Endometrial microvascular endothelial cells (primary cell): ENCODE measurements around the gene FAHD1. TPM values are rescaled to one million over a fixed set of nuclear protein-coding genes. Genes with fewer than 3 reads are reported as not detected.
"Not testable (repeated sequence)": the region's sequence is repeated elsewhere in the genome, so short reads cannot be mapped to it uniquely, and the experiment has no call there.

ENCODE experiments used
- in situ Hi-C: cut with HindIII; loops from 2 replicates; pipeline ENCODE4 v1.10.0; 2017; ENCODE audit warnings: low sequenced_read_pairs, low pct_unique_long_range_greater_than_20kb; ENCODE audit errors: inconsistent ontology term
- total RNA-seq: library from RNA; depleted of rRNA; stranded (reverse); fragments of >200 nt; gene quantifications from one replicate; pipeline ENCODE4 v1.2.3, GENCODE V29; 2015; ENCODE audit errors: inconsistent ontology term

FAHD1 gene
- total RNA-seq, 1 donor from 2014 or later = 71.5 TPM

- in situ Hi-C loops = no loop called here
Measured at GRCh38 chr16:1788095-1788707, 38.8 kb upstream of the FAHD1 start.

- in situ Hi-C loops = no loop called here
Measured at GRCh38 chr16:1788708-1789100, 38.3 kb upstream of the FAHD1 start.

- in situ Hi-C loops = no loop called here
Measured at GRCh38 chr16:1789643-1790045, 37.4 kb upstream of the FAHD1 start.

- in situ Hi-C loops = no loop called here
Measured at GRCh38 chr16:1790261-1790610, 36.8 kb upstream of the FAHD1 start.

- in situ Hi-C loops = no loop called here
Measured at GRCh38 chr16:1790611-1791255, 36.3 kb upstream of the FAHD1 start.

GRCh38 chr16:1791256-1791942, 35.6 kb upstream of the FAHD1 start:
- in situ Hi-C loops = no loop called here

GRCh38 chr16:1791943-1792812, 34.8 kb upstream of the FAHD1 start:
- in situ Hi-C loops = no loop called here

- in situ Hi-C loops = no loop called here
Measured at GRCh38 chr16:1792836-1793577, 34.0 kb upstream of the FAHD1 start.

GRCh38 chr16:1793578-1794220, 33.3 kb upstream of the FAHD1 start, which contains the start of gene IGFALS:
IGFALS (minus strand) TSS chr16:1793705; CDS start chr16:1793652, 53 bp downstream.
- in situ Hi-C loops = no loop called here

- in situ Hi-C loops = no loop called here
Measured at GRCh38 chr16:1794221-1794871, 32.7 kb upstream of the FAHD1 start.

- in situ Hi-C loops = no loop called here
Measured at GRCh38 chr16:1794908-1795666, 31.9 kb upstream of the FAHD1 start.

GRCh38 chr16:1799263-1799662, 27.7 kb upstream of the FAHD1 start:
- in situ Hi-C loops = not testable (repeated sequence)

GRCh38 chr16:1800701-1801100, 26.3 kb upstream of the FAHD1 start:
- in situ Hi-C loops = no loop called here

GRCh38 chr16:1807626-1808025, 19.4 kb upstream of the FAHD1 start:
- in situ Hi-C loops = no loop called here

- in situ Hi-C loops = no loop called here
Measured at GRCh38 chr16:1808691-1809090, 18.3 kb upstream of the FAHD1 start.

GRCh38 chr16:1809281-1809801, 17.7 kb upstream of the FAHD1 start:
- in situ Hi-C loops = no loop called here

- in situ Hi-C loops = no loop called here
Measured at GRCh38 chr16:1810106-1810505, 16.9 kb upstream of the FAHD1 start.
